ENCODE results near the gene ZEB1. TPM values are rescaled to one million over a fixed set of nuclear protein-coding genes. Genes with fewer than 3 reads are reported as not detected.

ZEB1 gene
- total and polyA plus RNA-seq, 10 of the 15 experiments (the other 5 are each of a cell fraction or from before 2014, with no cell fraction given), result 10.4 to 35.6 (median 24.5) TPM

DNA sequence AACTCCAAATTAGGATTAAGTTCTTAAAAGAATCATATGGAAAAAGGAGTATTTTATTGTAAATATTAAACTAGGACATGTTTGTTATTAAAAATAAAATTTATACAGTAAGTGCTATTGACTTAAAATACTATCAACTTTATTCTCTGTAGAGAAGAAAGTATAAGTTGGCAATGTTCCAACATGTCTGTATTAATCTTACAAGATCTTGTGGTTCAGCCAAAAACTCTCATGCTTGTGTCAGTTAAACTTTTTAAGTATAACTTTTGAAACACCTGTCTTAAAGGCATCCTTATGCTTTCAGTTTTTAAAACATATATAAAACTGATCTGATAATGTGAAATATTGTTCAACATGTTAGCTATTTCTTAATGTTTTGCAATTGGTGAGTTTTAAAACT lies 160.7 kb downstream of the ZEB1 start (continued):
- TF ChIP-seq JUND (IDR thresholded peaks at IDR 0.05; ENCODE audit: low read depth, low read length), result no peak
- TF ChIP-seq, protein P1, sequence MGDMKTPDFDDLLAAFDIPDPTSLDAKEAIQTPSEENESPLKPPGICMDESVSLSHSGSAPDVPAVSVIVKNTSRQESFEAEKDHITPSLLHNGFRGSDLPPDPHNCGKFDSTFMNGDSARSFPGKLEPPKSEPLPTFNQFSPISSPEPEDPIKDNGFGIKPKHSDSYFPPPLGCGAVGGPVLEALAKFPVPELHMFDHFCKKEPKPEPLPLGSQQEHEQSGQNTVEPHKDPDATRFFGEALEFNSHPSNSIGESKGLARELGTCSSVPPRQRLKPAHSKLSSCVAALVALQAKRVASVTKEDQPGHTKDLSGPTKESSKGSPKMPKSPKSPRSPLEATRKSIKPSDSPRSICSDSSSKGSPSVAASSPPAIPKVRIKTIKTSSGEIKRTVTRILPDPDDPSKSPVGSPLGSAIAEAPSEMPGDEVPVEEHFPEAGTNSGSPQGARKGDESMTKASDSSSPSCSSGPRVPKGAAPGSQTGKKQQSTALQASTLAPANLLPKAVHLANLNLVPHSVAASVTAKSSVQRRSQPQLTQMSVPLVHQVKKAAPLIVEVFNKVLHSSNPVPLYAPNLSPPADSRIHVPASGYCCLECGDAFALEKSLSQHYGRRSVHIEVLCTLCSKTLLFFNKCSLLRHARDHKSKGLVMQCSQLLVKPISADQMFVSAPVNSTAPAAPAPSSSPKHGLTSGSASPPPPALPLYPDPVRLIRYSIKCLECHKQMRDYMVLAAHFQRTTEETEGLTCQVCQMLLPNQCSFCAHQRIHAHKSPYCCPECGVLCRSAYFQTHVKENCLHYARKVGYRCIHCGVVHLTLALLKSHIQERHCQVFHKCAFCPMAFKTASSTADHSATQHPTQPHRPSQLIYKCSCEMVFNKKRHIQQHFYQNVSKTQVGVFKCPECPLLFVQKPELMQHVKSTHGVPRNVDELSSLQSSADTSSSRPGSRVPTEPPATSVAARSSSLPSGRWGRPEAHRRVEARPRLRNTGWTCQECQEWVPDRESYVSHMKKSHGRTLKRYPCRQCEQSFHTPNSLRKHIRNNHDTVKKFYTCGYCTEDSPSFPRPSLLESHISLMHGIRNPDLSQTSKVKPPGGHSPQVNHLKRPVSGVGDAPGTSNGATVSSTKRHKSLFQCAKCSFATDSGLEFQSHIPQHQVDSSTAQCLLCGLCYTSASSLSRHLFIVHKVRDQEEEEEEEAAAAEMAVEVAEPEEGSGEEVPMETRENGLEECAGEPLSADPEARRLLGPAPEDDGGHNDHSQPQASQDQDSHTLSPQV (IDR thresholded peaks at IDR 0.05), result no peak
- no peak for TF ChIP-seq POLR2A (IDR thresholded peaks at IDR 0.05; ENCODE audit: low read depth, low read length)
- no peak for TF ChIP-seq ZNF274 (IDR thresholded peaks at IDR 0.05; ENCODE audit: insufficient read depth, insufficient read length)
- TF ChIP-seq IKZF2 (IDR thresholded peaks at IDR 0.05), result no peak
- TF ChIP-seq ZBED1 (IDR thresholded peaks at IDR 0.05; ENCODE audit: borderline replicate concordance), result no peak

GRCh38 chr10:31483546-31483945 lies 164.5 kb downstream of the ZEB1 start:
- Histone ChIP-seq H3K4me3 (no peak overlapping the region), H3K79me2 (ENCODE audit: control insufficient read depth, insufficient read depth, low read length) (no peaks in the 10 kb centered on the region; the same call in 1 of the 2 replicates), H3K9me3 (replicated peaks; ENCODE audit: control insufficient read depth, insufficient read depth, low read length) (no peaks in the 10 kb centered on the region; the same call in 1 of the 3 replicates), H3K4me1 (ENCODE audit: control insufficient read depth, insufficient read depth, low read length) (no peaks in the 10 kb centered on the region), H2AFZ (ENCODE audit: control insufficient read depth, low read depth, low read length) (no peak overlapping the region), H4K20me1 (ENCODE audit: control insufficient read depth, insufficient read depth) (no peaks in the 10 kb centered on the region), H3K4me2 (ENCODE audit: control insufficient read depth, insufficient read depth) (no peak overlapping the region), H3K36me3 (ENCODE audit: control insufficient read depth in 2 of 2, insufficient read depth in 2 of 2, low read length in 1 of 2) (no peaks in the 10 kb centered on the region; a peak in 1 of 4 replicates), H3K27me3 (replicated peaks in 1 of 2; ENCODE audit: control insufficient read depth in 2 of 2, insufficient read depth in 2 of 2, low read length in 1 of 2) (no peaks in the 10 kb centered on the region), H3K9ac (ENCODE audit: control insufficient read depth, insufficient read depth, low read length) (no peak overlapping the region), H3K27ac (ENCODE audit: control insufficient read depth, insufficient read depth) (no peak overlapping the region)
- POLR2A ChIA-PET, result no interaction called here
- intact Hi-C loops (cut with micrococcal nuclease; ENCODE audit: unreplicated experiment), result no loop called here
- CTCF ChIA-PET, result no interaction called here
- 80% methylated on average over 2 of the region's 2 CpGs for WGBS (ENCODE audit: insufficient coverage, insufficient replicate concordance, low lambda C conversion rate, missing lambda C conversion rate)
- ATAC-seq (no peak), DNase-seq (ENCODE audit: low read depth, low spot score) (no peak), FAIRE-seq (no peak)
- no TSS peak for BruUV-seq (replicated peaks)
- RAD21 ChIA-PET (ENCODE audit: unreplicated experiment), result no interaction called here
- in situ Hi-C loops (cut with MboI), result no loop called here
- SMC1A ChIA-PET (ENCODE audit: uncharacterized antibody, unreplicated experiment), result interaction anchor here (0.9 to 1.0 kb wide), 2 partner anchors 25 to 100 kb away, joined by 3 to 4 read pairs; no protein-coding TSS in a partner anchor
- TF ChIP-seq, protein P2, sequence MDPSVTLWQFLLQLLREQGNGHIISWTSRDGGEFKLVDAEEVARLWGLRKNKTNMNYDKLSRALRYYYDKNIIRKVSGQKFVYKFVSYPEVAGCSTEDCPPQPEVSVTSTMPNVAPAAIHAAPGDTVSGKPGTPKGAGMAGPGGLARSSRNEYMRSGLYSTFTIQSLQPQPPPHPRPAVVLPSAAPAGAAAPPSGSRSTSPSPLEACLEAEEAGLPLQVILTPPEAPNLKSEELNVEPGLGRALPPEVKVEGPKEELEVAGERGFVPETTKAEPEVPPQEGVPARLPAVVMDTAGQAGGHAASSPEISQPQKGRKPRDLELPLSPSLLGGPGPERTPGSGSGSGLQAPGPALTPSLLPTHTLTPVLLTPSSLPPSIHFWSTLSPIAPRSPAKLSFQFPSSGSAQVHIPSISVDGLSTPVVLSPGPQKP (IDR thresholded peaks at IDR 0.05; ENCODE audit: low read depth, low read length), result no peak
- TF ChIP-seq CHD2 (IDR thresholded peaks at IDR 0.05; ENCODE audit: borderline replicate concordance, low read depth, low read length), result no peak
- TF ChIP-seq RAD21 (IDR thresholded peaks at IDR 0.05; ENCODE audit: insufficient read depth, low read depth, low read length), result no peak
- TF ChIP-seq SIX5 (IDR thresholded peaks at IDR 0.05; ENCODE audit: low read depth, low read length, severe bottlenecking), result no peak
- TF ChIP-seq ATF7 (IDR thresholded peaks at IDR 0.05; ENCODE audit: low read depth), result no peak
- no peak for TF ChIP-seq BACH1 (IDR thresholded peaks at IDR 0.05; ENCODE audit: borderline replicate concordance)
- no peak for TF ChIP-seq ZNF622 (IDR thresholded peaks at IDR 0.05)
- no peak for TF ChIP-seq GATAD2B (conservative IDR thresholded peaks at IDR 0.05; ENCODE audit: low read depth)
- no peak for TF ChIP-seq PAX8 (IDR thresholded peaks at IDR 0.05)
- TF ChIP-seq ZNF274 (IDR thresholded peaks at IDR 0.05; ENCODE audit: insufficient read depth, insufficient read length), result no peak
- TF ChIP-seq SRF (IDR thresholded peaks at IDR 0.05; ENCODE audit: low read depth in 2 of 2, low read length in 2 of 2), result no peak
- TF ChIP-seq LARP7 (IDR thresholded peaks at IDR 0.05), result no peak
